ENCODE data around the gene ZNF629.

ZNF629 gene

GRCh38 chr16:30780549-30780948, 6.5 kb downstream of the ZNF629 start:
- no peak for DNase-seq (ENCODE audit: extremely low spot score)
- TF ChIP-seq CTBP1 (IDR thresholded peaks at IDR 0.05; ENCODE audit: borderline replicate concordance) (no peak), BHLHE40 (IDR thresholded peaks at IDR 0.05; ENCODE audit: borderline replicate concordance) (no peak), SP1 (IDR thresholded peaks at IDR 0.05) (no peak), FOXM1 (IDR thresholded peaks at IDR 0.05; ENCODE audit: borderline replicate concordance) (no peak), FOXA1 (IDR thresholded peaks at IDR 0.05) (no peak), L3MBTL2 (conservative IDR thresholded peaks at IDR 0.05) (no peak), ZNF384 (IDR thresholded peaks at IDR 0.05) (no peak), FOXK2 (IDR thresholded peaks at IDR 0.05) (no peak), SUZ12 (IDR thresholded peaks at IDR 0.05) (no peak), TARDBP (IDR thresholded peaks at IDR 0.05) (no peak), ELF4 (IDR thresholded peaks at IDR 0.05) (no peak), LEF1 (IDR thresholded peaks at IDR 0.05; ENCODE audit: borderline replicate concordance) (no peak), PKNOX1 (IDR thresholded peaks at IDR 0.05) (no peak), HDGF (IDR thresholded peaks at IDR 0.05; ENCODE audit: borderline replicate concordance) (no peak), NFRKB (IDR thresholded peaks at IDR 0.05) (no peak), ARNT (IDR thresholded peaks at IDR 0.05) (no peak)
- POLR2A ChIA-PET: interaction anchor here (0.7 to 22.0 kb wide), 4 partner anchors 10 to 29 kb away, joined by 3 to 599 read pairs (median 10); no protein-coding TSS in a partner anchor
- CTCF ChIA-PET: no interaction called here

- DNase-seq (ENCODE audit: extremely low spot score): no peak
- POLR2A ChIA-PET: interaction anchor here (0.7 to 22.0 kb wide), 4 partner anchors 10 to 29 kb away, joined by 3 to 599 read pairs (median 10); no protein-coding TSS in a partner anchor
- TF ChIP-seq TARDBP (IDR thresholded peaks at IDR 0.05): no peak
- no peak for TF ChIP-seq LEF1 (IDR thresholded peaks at IDR 0.05; ENCODE audit: borderline replicate concordance)
- CTCF ChIA-PET: no interaction called here
Measured at GRCh38 chr16:30780021-30780420, 7.0 kb downstream of the ZNF629 start.

- POLR2A ChIA-PET: interaction anchor here (1.4 to 22.0 kb wide), 4 partner anchors 9 to 58 kb away, joined by 3 to 599 read pairs (median 18); partner anchors contain the start of gene PHKG2
- CTCF ChIA-PET: no interaction called here
- TF ChIP-seq FOXM1 (IDR thresholded peaks at IDR 0.05; ENCODE audit: borderline replicate concordance) (no peak), CTBP1 (IDR thresholded peaks at IDR 0.05; ENCODE audit: borderline replicate concordance) (no peak)
- DNase-seq (ENCODE audit: extremely low spot score): no peak
Measured at GRCh38 chr16:30779596-30779995, 7.4 kb downstream of the ZNF629 start.

GRCh38 chr16:30778549-30779244, 8.3 kb downstream of the ZNF629 start:
- no peak for DNase-seq (ENCODE audit: extremely low spot score)
- ChIA-PET POLR2A (interaction anchor here (0.7 to 22.0 kb wide), 14 partner anchors 8 to 401 kb away, joined by 3 to 599 read pairs (median 6); partner anchors contain the start of genes BCL7C, FUS, PHKG2 and ZNF629), CTCF (interaction anchor here (0.6 to 1.6 kb wide), 4 partner anchors 21 to 117 kb away, joined by 3 to 7 read pairs (median 4); no protein-coding TSS in a partner anchor)
- no peak for TF ChIP-seq BHLHE40 (IDR thresholded peaks at IDR 0.05; ENCODE audit: borderline replicate concordance)
- no peak for TF ChIP-seq HDGF (IDR thresholded peaks at IDR 0.05; ENCODE audit: borderline replicate concordance)
- no peak for TF ChIP-seq FOXA1 (IDR thresholded peaks at IDR 0.05)
- no peak for TF ChIP-seq NFRKB (IDR thresholded peaks at IDR 0.05)

GRCh38 chr16:30777591-30778297, 9.3 kb downstream of the ZNF629 start:
- ChIA-PET CTCF (interaction anchor here (0.8 to 1.6 kb wide), 5 partner anchors 22 to 67 kb away, joined by 3 to 7 read pairs (median 3); no protein-coding TSS in a partner anchor), POLR2A (interaction anchor here (0.7 to 22.0 kb wide), 15 partner anchors 8 to 402 kb away, joined by 3 to 599 read pairs (median 6); partner anchors contain the start of genes BCL7C, FUS, PHKG2 and ZNF629)
- no peak for DNase-seq (ENCODE audit: extremely low spot score)
- no peak for TF ChIP-seq FOXK2 (IDR thresholded peaks at IDR 0.05)
- no peak for TF ChIP-seq TARDBP (IDR thresholded peaks at IDR 0.05)
- no peak for TF ChIP-seq SUZ12 (IDR thresholded peaks at IDR 0.05)
- no peak for TF ChIP-seq BHLHE40 (IDR thresholded peaks at IDR 0.05; ENCODE audit: borderline replicate concordance)
- no peak for TF ChIP-seq FOXM1 (IDR thresholded peaks at IDR 0.05; ENCODE audit: borderline replicate concordance)
- TF ChIP-seq LEF1 (IDR thresholded peaks at IDR 0.05; ENCODE audit: borderline replicate concordance): no peak
- no peak for TF ChIP-seq L3MBTL2 (conservative IDR thresholded peaks at IDR 0.05)
- no peak for TF ChIP-seq SP1 (IDR thresholded peaks at IDR 0.05)
- TF ChIP-seq FOXA1 (IDR thresholded peaks at IDR 0.05): no peak
- TF ChIP-seq PKNOX1 (IDR thresholded peaks at IDR 0.05): no peak
- no peak for TF ChIP-seq NFRKB (IDR thresholded peaks at IDR 0.05)
- no peak for TF ChIP-seq ARNT (IDR thresholded peaks at IDR 0.05)
- TF ChIP-seq HDGF (IDR thresholded peaks at IDR 0.05; ENCODE audit: borderline replicate concordance): no peak
- TF ChIP-seq ELF4 (IDR thresholded peaks at IDR 0.05): no peak

- TF ChIP-seq ELF4 (IDR thresholded peaks at IDR 0.05): peak; percentile 74; the same call in 1 of the 2 replicates
- peak; percentile 85 for TF ChIP-seq L3MBTL2 (conservative IDR thresholded peaks at IDR 0.05)
- no peak for TF ChIP-seq ARNT (IDR thresholded peaks at IDR 0.05)
- ChIA-PET POLR2A (interaction anchor here (0.5 to 22.0 kb wide), 26 partner anchors 8 to 346 kb away, joined by 3 to 599 read pairs (median 4); partner anchors contain the start of genes CFAP119, CTF1, DCTPP1 and PHKG2), CTCF (interaction anchor here (0.6 to 1.0 kb wide), 2 partner anchors 39 to 69 kb away, joined by 4 to 5 read pairs; no protein-coding TSS in a partner anchor)
- peak; percentile 97 for DNase-seq (ENCODE audit: extremely low spot score)
Measured at GRCh38 chr16:30775392-30776188, 11.4 kb downstream of the ZNF629 start.

Measured in HEK293T (cell line).